Endothelial cell (in vitro differentiated cells): Measurements from ENCODE around the gene ANKRD33. TPM values are rescaled to one million over a fixed set of nuclear protein-coding genes. Genes with fewer than 3 reads are reported as not detected.

Source experiments
- DNase-seq: peaks from one replicate; pipeline ENCODE4 v3.0.0; 2021; ENCODE audit warnings: low spot score
- H3K27ac Mint-ChIP-seq: one replicate; pipeline ENCODE4 v1.8.0; 2021; ENCODE audit warnings: mixed read lengths, inconsistent platforms; ENCODE audit not compliant: unreplicated experiment
- H3K27me3 Mint-ChIP-seq: one replicate; pipeline ENCODE4 v1.8.0; 2021; ENCODE audit warnings: mild to moderate bottlenecking, moderate library complexity, mixed read lengths, inconsistent platforms; ENCODE audit not compliant: unreplicated experiment
- H3K36me3 Mint-ChIP-seq: one replicate; pipeline ENCODE4 v1.8.0; 2021; ENCODE audit warnings: mild to moderate bottlenecking, low read depth, mixed read lengths, inconsistent platforms; ENCODE audit not compliant: unreplicated experiment
- H3K4me1 Mint-ChIP-seq: one replicate; pipeline ENCODE4 v1.8.0; 2021; ENCODE audit warnings: mild to moderate bottlenecking, mixed read lengths, inconsistent platforms; ENCODE audit not compliant: unreplicated experiment
- H3K4me3 Mint-ChIP-seq: one replicate; pipeline ENCODE4 v1.8.0; 2021; ENCODE audit warnings: mild to moderate bottlenecking, mixed read lengths, inconsistent platforms; ENCODE audit not compliant: unreplicated experiment
- H3K9me3 Mint-ChIP-seq: one replicate; pipeline ENCODE4 v1.8.0; 2021; ENCODE audit warnings: mixed read lengths, inconsistent platforms; ENCODE audit not compliant: unreplicated experiment
- CTCF ChIP-seq: fragments of 200-600 bp; sonication (generic); IDR thresholded peaks from one replicate; pipeline ENCODE4 v1.5.0; 2021; ENCODE audit warnings: antibody characterized with exemption; ENCODE audit not compliant: unreplicated experiment
- total RNA-seq: library from RNA; stranded (reverse); fragmentation: NEBNext Ultra II Directional; extraction: Animal tissue kit (Norgen Biotek cat#: 25700); gene quantifications from one replicate; pipeline ENCODE4 v1.2.1, GENCODE V29; 2021; ENCODE audit not compliant: unreplicated experiment

The ANKRD33 gene
- total RNA-seq, 1 donor from 2014 or later = 0.31 TPM

GRCh38 chr12:51841727-51842126 is 46.2 kb upstream of the ANKRD33 start:
- Mint-ChIP-seq H3K4me1 (peaks cover 6% of the 10 kb centered on the region), H3K27ac (no peak overlapping the region), H3K9me3 (no peaks in the 10 kb centered on the region), H3K27me3 (peaks cover 15% of the 10 kb centered on the region), H3K36me3 (peaks cover 28% of the 10 kb centered on the region), H3K4me3 (no peak overlapping the region)
- TF ChIP-seq CTCF = no peak
- no peak for DNase-seq

- Mint-ChIP-seq H3K4me3 (peak overlapping the region; percentile 15), H3K9me3 (no peaks in the 10 kb centered on the region), H3K4me1 (peaks cover 6% of the 10 kb centered on the region), H3K27ac (no peak overlapping the region), H3K36me3 (peaks cover 18% of the 10 kb centered on the region), H3K27me3 (peaks cover 12% of the 10 kb centered on the region)
- DNase-seq = no peak
- no peak for TF ChIP-seq CTCF
These were observed 43.0 kb upstream of the ANKRD33 start for GRCh38 chr12:51844854-51845253.

GRCh38 chr12:51845482-51845881 is 42.4 kb upstream of the ANKRD33 start:
- TF ChIP-seq CTCF = no peak
- H3K27me3 Mint-ChIP-seq = peaks cover 10% of the 10 kb centered on the region
- peaks cover 13% of the 10 kb centered on the region for H3K4me1 Mint-ChIP-seq
- DNase-seq = no peak
- H3K9me3 Mint-ChIP-seq = no peaks in the 10 kb centered on the region
- no peak overlapping the region for H3K27ac Mint-ChIP-seq
- peak overlapping the region; percentile 15 for H3K4me3 Mint-ChIP-seq
- peaks cover 13% of the 10 kb centered on the region for H3K36me3 Mint-ChIP-seq

- H3K36me3 Mint-ChIP-seq = peaks cover 13% of the 10 kb centered on the region
- H3K9me3 Mint-ChIP-seq = no peaks in the 10 kb centered on the region
- H3K27me3 Mint-ChIP-seq = peaks cover 10% of the 10 kb centered on the region
- H3K27ac Mint-ChIP-seq = peak overlapping the region; percentile 43
- TF ChIP-seq CTCF = no peak
- H3K4me1 Mint-ChIP-seq = peaks cover 21% of the 10 kb centered on the region
- H3K4me3 Mint-ChIP-seq = peak overlapping the region; percentile 92
- no peak for DNase-seq
These were observed 41.6 kb upstream of the ANKRD33 start for GRCh38 chr12:51846271-51846691.

GRCh38 chr12:51846911-51847642 is 40.8 kb upstream of the ANKRD33 start:
- Mint-ChIP-seq H3K4me3 (peak overlapping the region; percentile 92), H3K9me3 (no peaks in the 10 kb centered on the region), H3K27ac (peak overlapping the region; percentile 80), H3K27me3 (peaks cover 10% of the 10 kb centered on the region), H3K4me1 (peaks cover 28% of the 10 kb centered on the region), H3K36me3 (peaks cover 13% of the 10 kb centered on the region)
- DNase-seq = peak; percentile 70
- TF ChIP-seq CTCF = no peak
